AG10803 (cell line): ENCODE data around the gene TECPR2.

Experiments
- DNase-seq: peaks from one replicate; pipeline ENCODE4 v3.0.0; 2010; ENCODE audit warnings: low read depth
- H3K4me3 ChIP-seq: 2 replicates; pipeline ENCODE4 v1.5.1; 2011; ENCODE audit warnings: mild to moderate bottlenecking, low read length, control low read depth
- TF ChIP-seq, protein P1 (sequence below): conservative IDR thresholded peaks from 2 replicates; pipeline ENCODE4 v1.5.1; 2011; ENCODE audit warnings: mild to moderate bottlenecking, low read length, control low read depth, inconsistent platforms

TECPR2 gene, protein sequence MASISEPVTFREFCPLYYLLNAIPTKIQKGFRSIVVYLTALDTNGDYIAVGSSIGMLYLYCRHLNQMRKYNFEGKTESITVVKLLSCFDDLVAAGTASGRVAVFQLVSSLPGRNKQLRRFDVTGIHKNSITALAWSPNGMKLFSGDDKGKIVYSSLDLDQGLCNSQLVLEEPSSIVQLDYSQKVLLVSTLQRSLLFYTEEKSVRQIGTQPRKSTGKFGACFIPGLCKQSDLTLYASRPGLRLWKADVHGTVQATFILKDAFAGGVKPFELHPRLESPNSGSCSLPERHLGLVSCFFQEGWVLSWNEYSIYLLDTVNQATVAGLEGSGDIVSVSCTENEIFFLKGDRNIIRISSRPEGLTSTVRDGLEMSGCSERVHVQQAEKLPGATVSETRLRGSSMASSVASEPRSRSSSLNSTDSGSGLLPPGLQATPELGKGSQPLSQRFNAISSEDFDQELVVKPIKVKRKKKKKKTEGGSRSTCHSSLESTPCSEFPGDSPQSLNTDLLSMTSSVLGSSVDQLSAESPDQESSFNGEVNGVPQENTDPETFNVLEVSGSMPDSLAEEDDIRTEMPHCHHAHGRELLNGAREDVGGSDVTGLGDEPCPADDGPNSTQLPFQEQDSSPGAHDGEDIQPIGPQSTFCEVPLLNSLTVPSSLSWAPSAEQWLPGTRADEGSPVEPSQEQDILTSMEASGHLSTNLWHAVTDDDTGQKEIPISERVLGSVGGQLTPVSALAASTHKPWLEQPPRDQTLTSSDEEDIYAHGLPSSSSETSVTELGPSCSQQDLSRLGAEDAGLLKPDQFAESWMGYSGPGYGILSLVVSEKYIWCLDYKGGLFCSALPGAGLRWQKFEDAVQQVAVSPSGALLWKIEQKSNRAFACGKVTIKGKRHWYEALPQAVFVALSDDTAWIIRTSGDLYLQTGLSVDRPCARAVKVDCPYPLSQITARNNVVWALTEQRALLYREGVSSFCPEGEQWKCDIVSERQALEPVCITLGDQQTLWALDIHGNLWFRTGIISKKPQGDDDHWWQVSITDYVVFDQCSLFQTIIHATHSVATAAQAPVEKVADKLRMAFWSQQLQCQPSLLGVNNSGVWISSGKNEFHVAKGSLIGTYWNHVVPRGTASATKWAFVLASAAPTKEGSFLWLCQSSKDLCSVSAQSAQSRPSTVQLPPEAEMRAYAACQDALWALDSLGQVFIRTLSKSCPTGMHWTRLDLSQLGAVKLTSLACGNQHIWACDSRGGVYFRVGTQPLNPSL (N-terminal part only)

DNA sequence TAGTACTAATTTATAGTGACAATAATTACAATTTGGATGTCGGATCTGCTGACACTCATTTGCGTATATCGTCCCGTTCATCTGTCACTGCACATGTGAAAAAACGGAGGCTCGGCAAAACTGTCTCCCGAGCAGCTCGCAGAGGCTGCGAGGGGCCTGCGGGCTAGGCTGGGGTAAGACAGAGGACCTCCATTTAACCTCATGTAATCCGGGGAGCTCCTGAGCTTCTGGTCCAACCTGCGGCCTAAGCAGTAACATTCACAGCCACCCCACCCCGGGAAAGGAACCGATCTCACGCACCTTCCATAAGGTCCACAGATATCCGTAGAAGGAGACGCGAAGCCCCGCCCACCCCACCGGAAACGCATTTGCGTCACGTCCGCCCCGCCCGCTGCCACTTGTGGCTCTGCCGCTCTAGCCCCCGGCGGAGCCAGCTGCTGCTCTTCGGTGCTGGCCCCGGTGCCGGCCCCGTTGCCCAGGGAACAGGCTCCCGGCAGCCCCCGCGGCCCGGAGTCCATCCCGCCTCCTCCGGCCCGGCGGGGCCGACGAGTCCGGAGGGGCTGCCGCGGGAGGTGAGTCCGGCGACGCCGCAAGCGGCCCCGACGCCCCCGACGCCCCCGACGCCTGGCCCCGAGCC is at the start of gene TECPR2, which contains the start of gene CINP:
TSS of gene TECPR2 (plus strand) at position 397 of the 637 bp plus-strand sequence. CDS start 13,781 bp downstream, outside the sequence.
TSS of gene CINP (minus strand) at position 346 of the 637 bp plus-strand sequence. CDS start at position 307, 39 bp downstream.
- TF ChIP-seq, protein P1, sequence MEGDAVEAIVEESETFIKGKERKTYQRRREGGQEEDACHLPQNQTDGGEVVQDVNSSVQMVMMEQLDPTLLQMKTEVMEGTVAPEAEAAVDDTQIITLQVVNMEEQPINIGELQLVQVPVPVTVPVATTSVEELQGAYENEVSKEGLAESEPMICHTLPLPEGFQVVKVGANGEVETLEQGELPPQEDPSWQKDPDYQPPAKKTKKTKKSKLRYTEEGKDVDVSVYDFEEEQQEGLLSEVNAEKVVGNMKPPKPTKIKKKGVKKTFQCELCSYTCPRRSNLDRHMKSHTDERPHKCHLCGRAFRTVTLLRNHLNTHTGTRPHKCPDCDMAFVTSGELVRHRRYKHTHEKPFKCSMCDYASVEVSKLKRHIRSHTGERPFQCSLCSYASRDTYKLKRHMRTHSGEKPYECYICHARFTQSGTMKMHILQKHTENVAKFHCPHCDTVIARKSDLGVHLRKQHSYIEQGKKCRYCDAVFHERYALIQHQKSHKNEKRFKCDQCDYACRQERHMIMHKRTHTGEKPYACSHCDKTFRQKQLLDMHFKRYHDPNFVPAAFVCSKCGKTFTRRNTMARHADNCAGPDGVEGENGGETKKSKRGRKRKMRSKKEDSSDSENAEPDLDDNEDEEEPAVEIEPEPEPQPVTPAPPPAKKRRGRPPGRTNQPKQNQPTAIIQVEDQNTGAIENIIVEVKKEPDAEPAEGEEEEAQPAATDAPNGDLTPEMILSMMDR: no peak
- H3K4me3 ChIP-seq: peak within 1 kb of the TSS; percentile 91
- peak; percentile 95 for DNase-seq

DNA sequence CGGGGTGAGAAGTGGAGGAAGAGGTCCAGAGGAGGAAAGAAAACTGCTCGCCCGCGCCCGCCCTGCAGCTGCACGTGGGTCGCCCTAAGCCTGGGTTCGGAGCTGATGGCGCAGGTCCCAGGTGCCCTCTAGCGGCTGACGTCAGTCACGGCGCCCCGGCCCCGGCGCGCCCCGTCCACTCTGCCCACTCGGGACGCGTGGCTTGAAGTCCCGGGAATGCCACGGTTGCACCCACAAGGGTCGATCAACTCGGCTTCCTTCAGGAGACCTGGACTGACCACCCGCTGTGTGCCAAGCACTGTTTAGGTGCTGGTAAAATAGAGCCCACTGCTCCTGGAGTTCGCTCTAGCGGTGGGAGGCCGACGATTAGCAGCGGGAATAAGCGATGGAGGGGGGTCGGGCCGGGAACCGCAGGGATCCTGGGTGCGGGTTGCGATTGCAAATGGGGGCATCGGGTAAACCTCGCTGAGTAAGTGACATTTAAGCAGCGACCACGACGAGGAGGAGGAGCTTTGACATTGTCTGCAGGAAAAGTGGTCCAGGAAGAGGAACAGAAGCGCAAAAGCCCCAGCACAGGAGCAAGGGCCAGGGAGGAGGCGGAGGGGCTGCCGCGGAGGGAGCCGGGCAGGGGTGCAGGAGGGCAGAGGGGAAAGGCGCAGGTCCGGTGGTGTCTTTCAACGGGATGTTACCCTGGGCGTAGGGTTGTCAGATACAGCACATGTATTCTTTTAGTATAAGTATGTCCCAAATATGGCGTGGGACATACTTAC is 48.3 kb upstream of the TECPR2 start:
- TF ChIP-seq, protein P1: peak; percentile 80
- peak overlapping the region; percentile 61 for H3K4me3 ChIP-seq
- peak; percentile 83 for DNase-seq

DNA sequence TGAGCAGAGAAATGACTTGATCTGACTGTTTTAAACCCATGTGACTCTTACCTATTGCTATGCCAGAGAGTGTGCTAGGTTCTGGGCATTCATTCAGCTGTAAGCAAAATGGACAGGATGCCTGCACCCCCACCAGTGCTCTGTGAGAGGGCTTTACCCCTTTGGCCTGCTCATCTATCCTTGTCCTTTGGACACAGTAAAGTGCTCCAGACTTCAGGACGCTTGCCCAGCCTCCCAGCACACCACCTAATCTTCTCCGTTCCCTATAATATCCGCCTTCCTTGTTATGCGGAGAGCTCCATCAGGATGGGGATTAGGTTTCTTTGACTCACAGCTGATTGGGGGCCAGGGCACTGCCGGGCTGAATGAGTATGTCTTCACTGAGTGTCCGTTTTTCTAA is 47.6 kb upstream of the TECPR2 start:
- TF ChIP-seq, protein P1: no peak
- no peak overlapping the region for H3K4me3 ChIP-seq

DNA sequence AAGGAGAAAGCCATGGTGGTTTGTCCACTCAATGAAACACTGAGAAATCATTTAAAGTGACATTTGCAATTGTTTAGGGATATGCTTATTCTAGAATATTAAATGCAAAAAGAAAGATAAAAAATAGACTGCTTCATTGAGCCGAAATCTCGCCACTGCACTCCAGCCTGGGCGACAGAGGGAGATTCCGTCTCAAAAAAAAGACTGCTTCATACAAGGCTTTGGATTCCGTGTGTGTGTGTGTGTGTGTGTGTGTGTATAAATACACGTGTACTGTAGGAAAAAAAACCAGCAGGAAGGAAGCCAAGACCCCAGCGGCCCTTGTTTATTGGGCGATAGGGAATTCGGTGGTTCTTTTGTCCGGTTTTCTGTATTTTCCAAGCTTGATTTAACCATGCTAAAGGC is 46.4 kb upstream of the TECPR2 start:
- peak; percentile 78 for DNase-seq
- H3K4me3 ChIP-seq: peak overlapping the region; percentile 60
- TF ChIP-seq, protein P1: no peak

More for the DNA sequence above, 47.6 kb upstream of the TECPR2 start:
- DNase-seq: no peak

DNA sequence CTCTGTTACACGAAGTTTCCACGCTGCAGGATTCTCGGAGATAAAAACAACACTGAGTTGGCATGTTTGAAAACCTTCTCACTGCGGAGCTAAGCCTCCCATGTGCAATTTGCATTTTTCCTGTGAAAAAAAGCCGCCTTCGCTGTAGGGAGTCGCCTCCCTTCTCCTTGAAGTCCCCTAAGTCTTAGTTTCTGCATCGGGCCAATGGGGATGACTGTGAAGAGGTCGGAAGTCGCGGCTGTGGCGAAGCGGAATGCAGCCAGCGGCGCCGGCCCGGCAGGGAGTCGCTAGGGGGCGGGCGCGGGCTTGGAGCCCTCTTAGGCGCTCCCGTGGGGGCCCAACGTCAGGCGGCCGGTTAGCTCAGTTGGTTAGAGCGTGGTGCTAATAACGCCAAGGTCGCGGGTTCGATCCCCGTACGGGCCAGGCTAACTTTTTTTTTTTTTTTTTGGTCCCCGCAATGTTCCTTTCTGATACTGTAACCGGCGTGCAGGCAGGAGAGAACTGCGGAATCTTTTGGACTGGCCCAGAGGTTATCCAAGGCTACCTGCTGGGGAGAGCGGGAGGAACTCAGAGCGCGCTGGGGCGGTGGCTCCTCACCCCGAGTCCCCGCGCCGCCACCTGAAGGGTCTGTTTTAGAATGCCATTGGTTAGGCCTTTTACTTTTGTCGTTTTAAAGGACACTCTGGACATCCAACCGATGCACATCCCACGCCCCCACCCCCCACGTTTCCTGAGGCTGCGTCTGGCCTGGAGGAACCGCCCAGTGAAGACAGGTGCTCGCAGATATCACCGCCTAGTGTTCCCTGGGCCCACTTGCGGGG is 45.8 kb upstream of the TECPR2 start:
- peak overlapping the region; percentile 64 for H3K4me3 ChIP-seq
- TF ChIP-seq, protein P1: peak; percentile 66
- DNase-seq: peak; percentile 91
